GM19372 (cell line): ENCODE measurements around the gene TSPAN9.

Source experiments
- ATAC-seq: cut with Tn5 transposase; IDR thresholded peaks from one replicate; pipeline ENCODE4 v1.9.1; 2021; ENCODE audit warnings: mild to moderate bottlenecking, low read depth, moderate library complexity; ENCODE audit not compliant: unreplicated experiment

TSPAN9 gene

DNA sequence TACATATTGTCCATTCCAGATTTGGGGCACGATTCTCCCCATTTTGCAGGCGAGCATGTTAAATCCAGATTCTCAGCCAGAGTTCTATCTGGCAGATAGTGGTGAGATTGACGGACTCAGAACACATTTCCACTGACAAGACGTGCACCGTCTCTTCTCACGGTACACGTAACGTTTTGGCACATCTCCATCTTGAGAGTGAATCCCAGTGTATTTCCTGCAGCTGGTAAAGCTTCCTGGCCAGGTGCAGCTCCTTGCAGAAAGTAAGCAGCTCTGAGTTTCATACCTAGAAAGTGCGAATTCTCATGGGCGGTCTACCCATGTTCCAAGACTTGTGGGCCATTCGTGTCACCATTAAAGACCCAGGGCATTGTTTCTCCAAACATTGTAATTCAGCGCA is 102.6 kb downstream of the TSPAN9 start:
- no peak for ATAC-seq

DNA sequence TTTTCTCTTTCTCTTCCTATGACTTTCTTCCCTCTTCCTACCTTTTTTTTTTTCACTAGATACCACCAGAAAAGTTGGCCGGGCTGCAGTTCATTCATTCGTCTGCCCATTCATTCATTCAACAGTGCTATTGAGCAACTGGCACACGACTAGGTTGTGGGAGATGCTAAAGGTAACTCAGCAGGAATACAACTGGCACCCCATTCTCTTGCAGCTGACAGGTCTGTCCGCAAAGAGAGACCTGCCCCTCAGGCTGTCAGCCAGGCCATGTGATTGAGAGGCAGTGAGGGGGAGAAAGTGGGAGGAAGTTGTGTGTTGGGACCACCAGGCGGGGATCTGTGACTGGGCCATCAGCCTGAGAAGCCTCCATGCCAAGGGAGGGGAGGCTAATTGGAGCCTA is 105.2 kb downstream of the TSPAN9 start:
- ATAC-seq = no peak

DNA sequence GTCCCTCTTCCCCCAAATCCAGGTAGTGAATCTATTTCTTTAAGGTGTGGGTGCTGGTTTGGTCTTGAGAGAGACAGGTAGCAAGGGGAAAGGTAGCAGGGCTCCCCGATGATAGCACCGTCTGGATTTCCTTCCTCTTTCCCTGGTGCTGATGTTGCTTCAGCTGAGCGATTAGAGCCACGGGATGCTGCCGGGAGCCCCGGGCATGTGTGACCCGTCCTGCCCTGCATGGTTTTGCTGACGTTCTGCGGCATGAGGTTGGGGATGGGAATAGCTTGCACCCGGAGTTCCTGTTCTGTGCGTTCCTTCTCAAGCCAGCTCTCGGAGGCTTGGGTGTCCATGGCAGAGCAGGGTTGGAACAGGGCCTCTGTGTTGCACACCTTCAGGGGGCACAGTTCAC is 107.3 kb downstream of the TSPAN9 start:
- no peak for ATAC-seq

DNA sequence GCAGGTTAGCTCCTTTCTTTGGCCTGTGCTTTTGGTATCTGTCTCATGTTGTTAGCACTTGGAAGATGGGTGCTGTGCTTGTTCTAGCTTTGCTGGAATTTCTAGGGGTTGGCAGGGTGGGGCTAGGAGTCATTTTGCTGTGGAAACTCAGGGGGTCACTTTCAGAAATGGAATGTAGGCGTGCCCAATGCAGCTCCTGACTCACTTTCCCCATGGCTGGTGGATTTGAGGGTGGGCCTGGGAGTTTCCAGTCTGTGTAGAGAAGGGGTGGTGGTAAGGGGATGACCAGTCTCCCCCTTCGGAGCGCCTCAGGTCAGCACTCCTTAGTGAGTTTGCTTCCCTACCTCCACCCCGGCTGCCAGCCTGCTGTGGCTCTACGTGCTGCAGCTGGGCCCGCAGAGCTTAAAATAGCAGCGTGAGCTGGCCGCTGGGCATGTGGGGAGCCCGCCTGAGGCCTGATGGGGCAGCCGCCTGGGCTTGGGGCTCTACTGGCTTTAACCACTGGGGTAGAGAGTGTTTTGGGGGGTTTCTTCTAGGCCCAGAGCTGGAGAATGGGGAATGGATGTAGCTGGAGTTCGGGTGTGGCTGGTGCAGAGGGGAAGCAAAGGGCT is 108.2 kb downstream of the TSPAN9 start:
- no peak for ATAC-seq

DNA sequence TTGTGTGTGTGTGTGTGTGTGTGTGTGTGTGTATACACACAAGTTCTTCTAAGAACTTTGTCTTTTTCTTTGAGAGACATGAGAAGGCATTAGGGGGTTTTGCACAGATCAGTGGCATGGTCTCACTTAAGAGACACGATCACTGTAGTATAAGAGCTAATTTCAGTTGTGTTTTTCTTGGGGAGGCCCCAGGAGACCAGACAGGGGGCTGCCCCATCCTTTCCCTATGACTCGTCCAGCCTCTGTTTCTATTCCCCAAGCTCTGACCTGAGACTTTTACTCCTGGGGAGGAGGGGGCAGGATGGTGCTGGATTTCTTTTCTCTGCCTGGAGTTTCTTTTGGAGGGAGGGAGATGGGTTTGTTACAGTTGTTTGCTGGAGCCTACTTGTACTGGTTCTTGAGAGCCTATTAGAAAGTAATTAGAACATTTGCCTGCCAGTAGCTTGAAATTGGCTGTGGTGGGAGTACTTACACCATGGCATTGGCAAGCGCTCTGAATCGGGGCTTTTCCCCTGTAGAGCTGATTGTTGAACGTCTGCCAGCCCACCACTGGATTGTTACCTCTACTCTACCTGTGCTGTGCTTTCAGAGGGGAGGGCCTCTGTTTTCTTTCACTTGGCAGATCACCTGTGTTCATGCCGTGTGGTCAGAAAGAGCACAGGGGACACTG is 109.5 kb downstream of the TSPAN9 start:
- no peak for ATAC-seq

DNA sequence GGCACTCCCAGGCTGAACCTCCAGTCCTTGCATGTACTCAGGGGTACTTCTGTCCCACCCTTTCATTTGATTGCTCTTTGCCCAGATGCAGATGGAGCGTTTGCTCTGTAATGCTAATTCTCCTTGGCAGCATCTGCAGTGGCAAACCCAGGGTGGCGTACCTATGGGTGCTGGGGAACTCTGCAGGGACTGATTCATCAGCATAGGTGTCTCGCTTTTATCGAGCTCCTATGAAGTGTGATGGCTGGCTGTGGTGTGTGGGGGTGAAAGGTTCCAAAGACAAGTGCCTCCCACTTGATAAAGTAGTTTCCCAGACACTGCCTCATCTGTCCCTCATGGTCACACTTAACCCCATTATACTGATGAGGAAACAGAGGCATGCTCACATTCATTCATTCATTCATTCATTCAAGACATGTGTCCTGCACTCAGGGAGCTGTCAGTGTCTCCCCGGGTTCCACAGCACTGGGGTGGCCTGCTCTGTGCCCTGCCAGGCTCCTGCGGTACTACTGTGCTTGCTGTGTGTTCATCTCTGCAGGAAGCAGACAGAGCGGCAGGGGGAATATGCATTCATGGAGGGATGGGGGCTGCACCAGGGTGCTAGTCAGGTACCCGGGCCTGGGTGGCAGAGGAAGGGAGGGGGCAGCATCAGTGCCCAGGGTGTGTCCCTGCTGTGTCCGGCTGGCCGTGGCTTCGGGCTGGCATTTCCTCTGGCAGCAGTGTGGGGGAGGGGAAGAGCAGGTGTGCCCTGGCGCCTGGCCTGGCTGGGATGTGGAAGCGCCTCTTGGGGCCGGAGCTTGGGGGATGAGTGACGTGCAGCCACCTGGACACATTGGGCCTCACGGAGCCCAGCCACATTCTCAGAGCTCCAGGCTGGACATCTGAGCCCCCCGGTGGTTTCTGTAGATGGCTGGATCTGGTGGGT is 110.9 kb downstream of the TSPAN9 start:
- ATAC-seq = no peak

DNA sequence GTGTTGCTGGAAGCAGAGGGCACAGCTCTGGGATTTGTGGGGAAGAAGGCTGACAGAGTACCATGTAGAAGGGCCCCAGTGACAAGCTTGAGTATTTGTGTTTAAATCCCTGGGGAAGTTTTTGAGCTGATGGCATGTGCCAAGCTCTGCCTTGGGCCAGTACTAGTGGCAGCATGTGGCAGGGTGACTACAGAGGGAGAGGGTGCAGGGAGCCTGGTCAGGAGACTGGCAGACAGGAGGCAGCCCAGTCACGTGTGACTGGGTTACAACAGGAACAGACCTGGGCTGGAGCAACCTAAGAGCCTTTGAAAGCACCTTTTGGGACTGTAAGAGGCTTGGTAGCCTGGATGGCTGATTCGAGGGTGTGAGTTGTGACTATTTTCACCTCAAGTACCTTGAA is 112.1 kb downstream of the TSPAN9 start:
- ATAC-seq = no peak

DNA sequence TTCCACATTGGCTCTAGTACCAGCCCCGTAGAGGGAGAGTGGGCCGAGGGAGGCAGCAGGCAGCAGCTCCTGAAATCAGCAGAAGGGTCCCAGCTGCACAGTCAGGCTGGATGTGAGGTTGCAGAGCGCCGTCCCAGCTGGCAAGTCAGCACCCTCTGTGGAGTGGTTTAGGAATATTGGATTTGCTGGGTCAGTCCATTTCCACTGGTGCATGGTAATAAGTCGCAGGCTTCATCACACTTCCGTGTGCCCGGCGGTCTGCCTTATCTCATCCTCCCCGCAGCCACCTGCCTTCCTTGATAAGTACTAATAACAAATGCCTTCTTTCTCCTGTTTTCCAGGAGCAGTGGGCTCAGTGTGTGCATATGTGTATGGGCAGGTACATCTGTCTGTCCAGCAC is 112.9 kb downstream of the TSPAN9 start:
- no peak for ATAC-seq

DNA sequence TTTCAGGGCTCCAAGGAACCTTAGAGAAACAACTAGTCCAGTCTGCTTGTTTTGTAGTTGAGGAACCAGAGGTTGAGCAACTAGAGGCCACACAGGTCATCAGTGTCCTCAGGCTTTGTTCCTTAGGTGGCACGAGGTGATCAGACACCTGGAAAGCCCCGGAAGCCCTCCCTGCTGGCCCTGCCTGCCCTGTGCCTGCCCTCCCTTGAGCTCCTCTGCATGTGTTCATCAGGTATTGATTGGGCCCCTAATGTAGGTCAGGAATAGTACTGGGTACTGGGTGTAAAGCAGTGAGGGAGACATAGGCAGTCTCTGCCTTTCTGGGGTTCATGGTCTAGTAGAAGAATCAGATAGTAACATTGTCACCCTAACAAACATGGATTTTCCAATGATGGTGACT is 114.3 kb downstream of the TSPAN9 start:
- ATAC-seq = no peak

DNA sequence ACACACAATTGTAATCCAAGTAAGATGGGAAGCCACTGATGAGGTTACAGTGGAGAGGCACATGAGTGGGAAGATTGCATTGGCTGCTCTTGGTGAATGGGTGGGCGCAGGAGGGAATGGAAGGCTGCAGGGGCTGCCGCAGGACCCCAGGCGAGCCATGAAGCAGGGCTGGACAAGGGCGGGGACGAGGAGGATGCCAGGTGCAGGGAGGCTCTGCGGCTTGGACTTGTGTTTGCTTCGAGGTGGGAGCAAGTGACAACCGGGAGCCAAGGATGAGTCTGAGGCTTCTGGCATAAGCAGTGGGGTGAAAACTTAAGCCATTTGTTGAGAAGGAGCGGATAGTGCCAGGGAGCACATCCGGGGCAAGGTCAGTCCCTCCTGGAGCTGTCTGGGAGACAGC is 115.0 kb downstream of the TSPAN9 start:
- no peak for ATAC-seq

DNA sequence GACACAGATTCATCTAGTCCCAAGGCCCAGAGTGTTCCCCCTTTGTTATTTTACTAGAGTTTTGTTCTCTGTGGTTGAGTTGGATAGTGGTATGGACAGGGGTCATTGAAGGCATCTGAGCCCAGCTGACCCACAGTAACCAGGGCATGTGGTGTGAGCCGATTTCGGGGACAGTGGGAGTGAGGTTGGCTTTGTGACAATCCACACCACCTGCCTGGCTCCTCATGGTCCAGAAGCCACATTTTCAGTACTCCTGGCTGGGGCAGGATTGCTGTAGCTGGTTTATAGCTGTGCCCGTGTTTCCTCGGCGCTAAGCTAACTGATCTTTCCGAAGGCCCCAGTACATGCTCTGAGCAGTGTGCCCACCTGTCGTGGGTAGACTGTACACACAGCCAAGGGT is 116.0 kb downstream of the TSPAN9 start:
- no peak for ATAC-seq

DNA sequence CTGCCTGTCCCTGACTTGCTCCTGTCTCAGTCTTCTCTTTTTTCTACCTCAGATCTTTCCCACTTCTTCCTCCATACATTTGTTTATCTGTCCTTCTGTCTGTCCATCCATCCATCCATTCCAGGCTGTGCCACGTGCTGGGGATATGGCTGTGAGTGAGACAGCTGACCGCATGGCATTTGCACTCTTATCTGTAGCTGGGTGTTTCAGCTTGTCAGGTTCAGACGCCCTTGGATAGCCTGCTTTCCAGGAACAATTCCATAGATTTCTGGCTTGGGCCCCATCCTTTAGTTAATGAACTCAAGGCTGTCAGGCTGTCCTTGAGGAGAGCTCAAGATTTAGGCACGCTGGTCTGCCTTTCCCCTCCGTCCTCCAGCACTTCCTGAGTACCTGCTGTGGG is 116.6 kb downstream of the TSPAN9 start:
- ATAC-seq = no peak

DNA sequence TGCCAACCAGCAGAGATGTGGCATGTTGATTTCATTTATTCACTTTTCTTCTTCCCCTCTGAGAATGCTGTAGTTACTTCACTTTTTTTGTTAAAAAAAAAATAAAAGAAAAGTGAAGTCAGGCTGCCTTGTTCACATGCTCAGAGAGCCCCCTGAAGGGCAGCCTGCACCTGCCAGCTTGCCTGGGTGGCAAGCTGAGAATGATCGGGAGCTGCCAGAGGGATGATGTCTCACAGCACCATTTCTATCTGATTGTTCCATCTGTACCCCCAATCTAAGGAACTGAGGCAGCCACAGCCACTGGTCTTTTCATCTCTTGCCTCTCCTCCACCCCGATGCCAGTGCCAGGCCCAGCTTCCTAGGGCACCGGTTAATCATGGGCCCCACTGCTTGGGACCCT is 118.2 kb downstream of the TSPAN9 start:
- ATAC-seq = no peak

DNA sequence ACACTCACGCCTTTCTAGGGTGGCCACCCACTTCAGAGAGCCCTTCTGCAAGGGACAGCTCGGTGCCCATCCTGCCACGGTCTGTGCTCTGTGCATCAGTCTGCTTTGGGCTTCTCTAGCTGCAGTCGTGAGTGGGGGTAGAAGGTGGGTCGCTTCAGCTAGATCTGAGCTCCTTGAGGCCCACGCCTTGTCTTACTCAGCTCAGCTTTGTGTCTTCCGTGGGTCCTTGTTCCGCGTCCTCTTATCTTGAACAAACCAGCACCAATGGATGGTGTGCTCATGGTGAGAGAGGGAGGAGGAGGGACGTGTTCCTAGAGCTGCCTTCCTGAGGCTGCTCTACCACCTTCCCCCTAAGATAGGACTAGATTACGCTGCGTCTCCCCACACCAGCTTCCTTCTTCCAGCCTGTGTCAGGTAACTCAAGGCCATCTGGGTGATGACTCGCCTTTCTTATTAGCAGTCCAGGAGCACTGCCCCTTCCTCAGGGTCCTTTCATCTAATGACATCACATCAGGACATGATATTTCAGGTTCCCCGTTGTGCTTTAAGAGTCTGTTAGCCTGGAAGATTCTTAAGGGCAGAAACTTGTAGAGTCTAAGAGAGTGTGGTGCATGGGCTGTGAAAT is 118.8 kb downstream of the TSPAN9 start:
- ATAC-seq = no peak

DNA sequence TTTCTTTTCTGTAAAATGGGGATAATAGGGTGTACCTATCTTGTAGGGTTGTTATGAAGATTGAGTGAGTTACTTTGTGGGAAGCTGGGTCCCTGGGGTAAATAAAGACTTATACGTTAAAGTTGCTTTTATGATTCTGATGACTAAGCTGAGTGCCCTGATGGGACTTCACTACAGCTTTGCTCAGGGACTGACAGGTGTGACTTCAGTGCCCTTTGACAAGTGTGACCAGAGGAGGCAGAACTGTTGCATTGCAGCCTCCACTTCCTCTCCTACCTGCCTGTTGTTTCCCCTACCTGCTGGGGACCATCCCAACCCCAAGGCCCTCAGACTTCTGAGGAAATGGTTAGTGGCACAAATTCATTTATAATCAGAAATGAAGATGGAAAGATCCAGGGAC is 119.3 kb downstream of the TSPAN9 start:
- ATAC-seq = no peak

DNA sequence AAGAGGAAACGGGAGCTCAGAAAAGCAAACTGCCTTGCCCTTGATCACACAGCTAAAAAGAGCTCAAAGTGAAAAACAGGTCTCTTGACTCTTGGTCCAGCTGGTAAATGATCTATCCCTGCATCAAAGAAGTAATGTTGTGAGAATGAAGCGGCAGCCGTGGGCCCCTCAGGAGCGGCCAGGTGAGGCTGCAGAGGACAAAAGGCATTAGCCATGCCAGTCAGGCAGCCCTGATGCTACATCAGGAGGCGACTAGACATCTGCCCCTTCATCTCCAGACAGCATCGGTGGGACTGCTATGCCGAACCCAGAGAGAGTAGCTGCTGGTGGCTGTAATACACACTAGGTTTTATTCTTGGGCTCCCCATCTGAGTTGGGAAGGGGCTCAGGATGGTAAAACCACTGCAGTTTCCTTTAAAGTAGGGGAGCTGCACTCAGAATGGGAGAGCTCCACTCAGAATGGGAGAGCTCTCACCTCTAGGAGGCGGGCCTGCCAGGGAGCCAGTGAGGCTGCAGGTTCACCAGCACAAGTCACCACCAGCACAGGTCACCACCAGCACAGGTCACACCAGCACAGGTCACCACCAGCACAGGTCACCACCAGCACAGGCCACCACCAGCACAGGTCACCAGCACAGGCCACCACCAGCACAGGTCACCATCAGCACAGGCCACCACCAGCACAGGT is 120.1 kb downstream of the TSPAN9 start:
- ATAC-seq = no peak

DNA sequence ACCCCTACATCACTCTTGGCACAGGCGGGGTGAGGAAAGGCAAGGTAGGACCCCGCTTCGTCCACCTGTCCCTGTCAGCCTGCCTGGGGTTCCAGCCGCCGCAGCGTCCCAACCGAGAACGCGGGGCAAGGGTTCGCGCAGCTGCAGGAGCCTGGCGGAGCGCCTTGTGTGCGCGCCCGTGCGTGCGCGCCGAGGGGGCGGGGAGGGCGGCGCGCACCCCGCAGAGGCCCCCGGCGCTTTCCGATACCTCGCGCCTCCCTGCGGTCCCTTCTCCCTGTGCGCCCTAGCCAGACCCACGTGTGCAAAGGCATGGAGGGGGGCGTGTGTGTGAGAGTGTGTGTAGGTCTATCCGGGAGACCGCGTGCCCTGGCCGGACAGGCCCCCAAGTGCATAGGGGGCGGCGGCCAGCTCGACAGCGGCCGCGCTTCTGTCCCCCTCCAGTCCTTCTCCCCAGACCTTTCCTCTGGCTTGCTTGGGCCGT is 122.4 kb downstream of the TSPAN9 start:
- ATAC-seq = no peak

DNA sequence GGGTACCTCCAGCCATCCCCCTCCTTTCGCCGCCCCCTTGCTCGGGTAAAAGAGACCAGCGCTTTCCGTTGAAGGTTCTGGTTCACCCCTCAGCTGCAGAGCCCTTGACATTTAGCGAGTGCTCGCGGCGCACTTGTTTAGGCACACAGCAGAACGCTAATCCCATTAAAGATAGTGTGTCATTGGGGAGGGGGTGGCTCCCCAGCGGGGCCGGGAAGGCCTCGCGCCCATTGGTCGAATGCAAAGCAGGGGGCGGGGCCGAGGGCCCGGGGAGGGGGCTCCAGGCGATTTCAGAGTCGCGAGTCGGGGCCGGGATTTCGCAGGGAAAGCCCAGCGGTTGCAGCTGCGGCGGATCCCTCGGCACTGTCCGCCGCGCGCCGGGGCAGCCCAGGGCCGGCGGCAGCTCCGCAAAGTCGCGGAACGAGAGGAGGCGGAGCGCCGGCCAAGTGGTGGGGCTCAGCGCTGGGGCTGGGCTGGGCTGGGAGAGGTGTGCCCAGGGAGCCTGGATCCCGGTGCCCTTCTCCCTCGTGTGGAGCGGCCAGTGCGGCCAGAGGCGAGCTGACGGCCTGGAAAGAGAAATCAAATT is 122.9 kb downstream of the TSPAN9 start:
- ATAC-seq = no peak

DNA sequence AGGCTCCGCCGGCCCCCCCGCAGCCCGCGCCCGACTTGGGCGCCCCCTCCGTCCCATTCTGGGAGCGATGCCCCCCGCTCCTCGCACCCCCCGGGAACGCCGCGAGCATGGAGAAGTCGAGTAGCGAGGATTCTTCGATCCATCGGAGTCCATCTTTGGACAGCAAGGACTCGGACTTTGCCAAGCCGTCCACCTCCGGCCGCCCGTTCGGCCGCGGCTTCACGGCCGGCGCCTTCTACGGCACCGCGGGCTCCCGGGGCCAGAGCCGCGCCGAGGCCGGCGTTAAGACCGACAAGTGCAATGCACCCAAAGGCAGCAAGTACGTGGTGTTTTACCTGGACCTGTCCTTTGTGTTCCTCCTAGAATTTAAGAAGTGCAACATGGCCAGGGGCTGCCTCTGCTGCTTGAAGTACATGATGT is 123.6 kb downstream of the TSPAN9 start:
- ATAC-seq = no peak
